Left renal cortex interstitium (tissue), 4 donors: ENCODE measurements around the gene IL1R2. TPM values are rescaled to one million over a fixed set of nuclear protein-coding genes. Genes with fewer than 3 reads are reported as not detected.

Experiments
- DNase-seq, 4 donors: peaks; one replicate each; pipeline ENCODE4 v3.0.0-alpha.2; 2013; ENCODE audit warnings: low read depth in 4 of 4, low spot score in 2 of 4, missing footprints in 1 of 4
- polyA plus RNA-seq, 4 donors: library from polyadenylated mRNA; unstranded; fragments of 120-200 nt; gene quantifications; one replicate each; pipeline ENCODE4 v1.2.1, GENCODE V29; 2013; ENCODE audit not compliant: insufficient read length in 4 of 4

The IL1R2 gene
- polyA plus RNA-seq, 4 donors, result 0.27 to 0.59 (median 0.46) TPM

- no peak for DNase-seq
These were observed 82.5 kb downstream of the IL1R2 start for GRCh38 chr2:102074152-102074783.

- DNase-seq, result no peak
These were observed 83.7 kb downstream of the IL1R2 start for GRCh38 chr2:102075479-102075878.

GRCh38 chr2:102076512-102076911, 84.8 kb downstream of the IL1R2 start:
- no peak for DNase-seq

Other genes with a start within 250 kb of the IL1R2 start
- 10 to 100 TPM; 28.5 to 40.0 (median 31.1) TPM for gene IL1R1, start 150.8 kb downstream of the IL1R2 start, polyA plus RNA-seq
- gene IL1RL2, start 195.1 kb downstream of the IL1R2 start, polyA plus RNA-seq, result 1 to 10 TPM in 2 of 4 donors, under 1 TPM in 2; 0.82 to 1.2 (median 1.0) TPM